Uterus (tissue), 2 donors: ENCODE results near the gene ATXN7L1.

Experiments
- POLR2A ChIP-seq, 2 donors: fragments of 450-650 bp; IDR thresholded peaks; one replicate each; pipeline ENCODE4 v1.6.1; 2016; ENCODE audit warnings: antibody characterized with exemption in 2 of 2, mild to moderate bottlenecking in 1 of 2, moderate library complexity in 1 of 2
- TF ChIP-seq, protein P1 (sequence below), 4 experiments: fragments of 200-600 bp in 2 of 4; fragments of 450-650 bp in 2 of 4; sonication (generic) in 2 of 4; IDR thresholded peaks; one replicate each; pipeline ENCODE4 v1.5.1; 2016 to 2019; ENCODE audit warnings: antibody characterized with exemption in 4 of 4, mild to moderate bottlenecking in 2 of 4, moderate library complexity in 1 of 4

DNA sequence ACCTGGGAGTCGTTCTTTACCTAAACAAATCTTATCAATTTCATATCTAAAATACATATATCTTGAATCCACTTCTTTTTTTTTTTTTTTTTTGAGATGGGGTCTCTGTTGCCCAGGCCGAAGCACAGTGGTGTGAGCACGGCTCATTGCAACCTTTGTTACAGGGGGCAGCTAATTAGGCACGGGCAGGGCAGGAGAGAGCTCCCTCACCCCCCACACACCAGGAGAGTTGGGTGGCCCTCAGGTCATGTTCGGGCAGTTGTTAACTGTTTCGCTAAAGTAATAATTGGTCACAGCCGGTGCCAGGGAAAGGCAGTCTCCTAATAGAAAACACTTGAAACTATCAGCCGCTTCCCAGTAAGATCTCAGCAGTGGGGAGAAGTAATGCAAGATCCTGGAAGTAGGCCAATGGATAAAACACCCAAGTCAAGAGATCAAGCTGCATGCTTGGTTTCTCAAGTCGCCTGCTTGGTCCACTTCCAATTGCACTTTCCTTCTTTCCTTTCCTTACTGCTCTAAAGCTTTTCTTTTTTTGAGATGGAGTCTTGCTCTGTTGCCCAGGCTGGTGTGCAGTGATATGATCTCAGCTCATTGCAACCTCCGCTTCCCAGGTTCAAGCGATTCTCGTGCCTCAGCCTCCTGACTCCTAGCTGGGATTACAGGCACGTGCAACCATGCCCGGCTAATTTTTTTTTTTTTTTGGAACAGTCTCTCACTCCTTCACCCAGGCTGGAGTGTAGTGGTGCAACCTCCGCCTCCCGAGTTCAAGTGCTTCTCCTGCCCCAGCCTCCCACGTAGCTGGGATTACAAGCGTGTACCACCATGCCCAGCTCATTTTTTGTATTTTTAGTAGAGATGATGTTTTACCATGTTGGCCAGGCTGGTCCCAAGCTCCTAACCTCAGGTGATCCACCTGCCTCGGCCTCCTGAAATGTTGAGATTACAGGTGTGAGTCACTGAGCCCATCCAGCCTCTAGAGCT is 273.8 kb downstream of the ATXN7L1 start:
- TF ChIP-seq, protein P1, sequence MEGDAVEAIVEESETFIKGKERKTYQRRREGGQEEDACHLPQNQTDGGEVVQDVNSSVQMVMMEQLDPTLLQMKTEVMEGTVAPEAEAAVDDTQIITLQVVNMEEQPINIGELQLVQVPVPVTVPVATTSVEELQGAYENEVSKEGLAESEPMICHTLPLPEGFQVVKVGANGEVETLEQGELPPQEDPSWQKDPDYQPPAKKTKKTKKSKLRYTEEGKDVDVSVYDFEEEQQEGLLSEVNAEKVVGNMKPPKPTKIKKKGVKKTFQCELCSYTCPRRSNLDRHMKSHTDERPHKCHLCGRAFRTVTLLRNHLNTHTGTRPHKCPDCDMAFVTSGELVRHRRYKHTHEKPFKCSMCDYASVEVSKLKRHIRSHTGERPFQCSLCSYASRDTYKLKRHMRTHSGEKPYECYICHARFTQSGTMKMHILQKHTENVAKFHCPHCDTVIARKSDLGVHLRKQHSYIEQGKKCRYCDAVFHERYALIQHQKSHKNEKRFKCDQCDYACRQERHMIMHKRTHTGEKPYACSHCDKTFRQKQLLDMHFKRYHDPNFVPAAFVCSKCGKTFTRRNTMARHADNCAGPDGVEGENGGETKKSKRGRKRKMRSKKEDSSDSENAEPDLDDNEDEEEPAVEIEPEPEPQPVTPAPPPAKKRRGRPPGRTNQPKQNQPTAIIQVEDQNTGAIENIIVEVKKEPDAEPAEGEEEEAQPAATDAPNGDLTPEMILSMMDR (IDR thresholded peaks at IDR 0.05), result no peak
- TF ChIP-seq POLR2A (IDR thresholded peaks at IDR 0.05), result no peak
